ENCODE results near the gene CD36.

The CD36 gene

DNA sequence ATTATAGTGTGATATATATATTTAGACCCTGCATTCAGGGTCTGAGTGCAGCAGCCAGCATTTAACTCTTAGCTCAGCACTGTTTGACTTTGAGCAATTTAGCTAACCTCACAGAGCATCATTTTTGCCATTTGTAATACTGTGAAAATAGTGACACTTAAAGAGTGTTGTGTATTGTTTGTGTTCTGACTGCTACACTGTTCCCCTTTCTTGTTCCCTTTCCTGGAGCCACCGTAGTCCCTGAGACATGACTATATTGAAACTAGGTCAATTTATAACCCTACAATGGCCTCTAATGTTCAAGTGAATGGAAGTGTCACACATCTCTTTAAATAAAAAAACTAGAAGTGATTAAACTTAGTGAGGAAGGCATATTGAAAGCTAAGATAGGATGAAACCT, 20.3 kb upstream of the CD36 start:
- Histone ChIP-seq H3K4me2 (ENCODE audit: low read length) (no peak overlapping the region), H3F3A (ENCODE audit: insufficient read depth, low read length) (no peaks in the 10 kb centered on the region), H3K27ac (ENCODE audit: low read depth, low read length, poor library complexity, severe bottlenecking) (no peak overlapping the region), H3K9me2 (ENCODE audit: low read depth, low read length) (no peaks in the 10 kb centered on the region), H4K20me1 (ENCODE audit: insufficient read depth, low read length) (no peaks in the 10 kb centered on the region), H3K27me3 (ENCODE audit: insufficient read depth, low read length) (no peaks in the 10 kb centered on the region), H3K36me3 (ENCODE audit: insufficient read depth, low read length) (no peaks in the 10 kb centered on the region), H3K9ac (ENCODE audit: low read length) (no peak overlapping the region), H2AFZ (ENCODE audit: low read length) (no peak overlapping the region), H3K4me3 (ENCODE audit: low read depth, low read length, poor library complexity, severe bottlenecking) (no peak overlapping the region), H3K4me1 (ENCODE audit: insufficient read depth, low read length, severe bottlenecking) (no peaks in the 10 kb centered on the region), H3K79me2 (ENCODE audit: insufficient read depth, low read length) (no peaks in the 10 kb centered on the region), H3K9me3 (ENCODE audit: low read length) (no peaks in the 10 kb centered on the region)
- no peak for TF ChIP-seq EZH2 (IDR thresholded peaks at IDR 0.05; ENCODE audit: borderline replicate concordance, low read length)
- TF ChIP-seq, protein P1, sequence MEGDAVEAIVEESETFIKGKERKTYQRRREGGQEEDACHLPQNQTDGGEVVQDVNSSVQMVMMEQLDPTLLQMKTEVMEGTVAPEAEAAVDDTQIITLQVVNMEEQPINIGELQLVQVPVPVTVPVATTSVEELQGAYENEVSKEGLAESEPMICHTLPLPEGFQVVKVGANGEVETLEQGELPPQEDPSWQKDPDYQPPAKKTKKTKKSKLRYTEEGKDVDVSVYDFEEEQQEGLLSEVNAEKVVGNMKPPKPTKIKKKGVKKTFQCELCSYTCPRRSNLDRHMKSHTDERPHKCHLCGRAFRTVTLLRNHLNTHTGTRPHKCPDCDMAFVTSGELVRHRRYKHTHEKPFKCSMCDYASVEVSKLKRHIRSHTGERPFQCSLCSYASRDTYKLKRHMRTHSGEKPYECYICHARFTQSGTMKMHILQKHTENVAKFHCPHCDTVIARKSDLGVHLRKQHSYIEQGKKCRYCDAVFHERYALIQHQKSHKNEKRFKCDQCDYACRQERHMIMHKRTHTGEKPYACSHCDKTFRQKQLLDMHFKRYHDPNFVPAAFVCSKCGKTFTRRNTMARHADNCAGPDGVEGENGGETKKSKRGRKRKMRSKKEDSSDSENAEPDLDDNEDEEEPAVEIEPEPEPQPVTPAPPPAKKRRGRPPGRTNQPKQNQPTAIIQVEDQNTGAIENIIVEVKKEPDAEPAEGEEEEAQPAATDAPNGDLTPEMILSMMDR (IDR thresholded peaks at IDR 0.05; ENCODE audit: low read length), result no peak

DNA sequence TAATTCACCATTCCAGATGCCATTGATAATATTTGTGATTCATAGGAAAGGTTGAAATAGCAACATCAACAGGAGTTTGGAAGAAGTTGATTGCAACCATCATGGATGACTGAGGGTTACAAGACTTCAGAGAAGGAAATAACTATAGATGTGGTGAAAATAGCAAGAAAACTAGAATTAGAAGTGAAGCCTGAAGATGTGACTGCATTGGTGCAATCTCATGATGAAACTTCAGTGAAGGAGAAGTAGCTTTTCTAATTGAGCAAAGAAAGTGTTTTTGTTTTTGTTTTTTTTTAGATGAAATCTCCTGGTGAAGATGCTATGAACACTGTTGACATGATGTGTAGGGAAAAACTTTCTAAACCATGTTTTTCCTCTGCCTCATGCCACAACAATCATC, 18.7 kb upstream of the CD36 start:
- H4K20me1 ChIP-seq (ENCODE audit: insufficient read depth, low read length), result no peaks in the 10 kb centered on the region
- TF ChIP-seq, protein P1 (IDR thresholded peaks at IDR 0.05; ENCODE audit: low read length), result no peak

DNA sequence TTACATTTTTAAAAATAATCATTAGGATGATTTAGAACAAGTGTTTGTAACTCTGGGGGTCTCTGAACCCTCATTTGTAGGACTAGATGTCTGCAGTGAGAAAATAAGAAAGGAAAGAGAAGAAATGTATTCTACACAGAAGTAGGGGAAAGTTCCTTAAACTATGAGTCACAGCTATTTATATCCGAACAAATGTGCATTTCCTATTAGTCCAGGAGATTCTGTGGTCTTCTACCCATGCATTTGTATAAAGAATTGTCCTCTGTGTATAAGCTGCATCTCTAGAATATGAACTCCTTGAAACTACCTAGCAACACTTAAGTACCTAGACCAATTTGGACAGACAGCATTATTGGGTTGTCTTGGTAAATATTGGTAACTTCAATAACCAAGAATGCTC, 15.9 kb upstream of the CD36 start:
- TF ChIP-seq EZH2 (IDR thresholded peaks at IDR 0.05; ENCODE audit: borderline replicate concordance, low read length), result no peak
- TF ChIP-seq, protein P1 (IDR thresholded peaks at IDR 0.05; ENCODE audit: low read length), result no peak

More for the DNA sequence above, 18.7 kb upstream of the CD36 start:
- no peaks in the 10 kb centered on the region for H3F3A ChIP-seq (ENCODE audit: insufficient read depth, low read length)
- no peaks in the 10 kb centered on the region for H3K27me3 ChIP-seq (ENCODE audit: insufficient read depth, low read length)
- no peaks in the 10 kb centered on the region for H3K4me1 ChIP-seq (ENCODE audit: insufficient read depth, low read length, severe bottlenecking)
- no peak overlapping the region for H2AFZ ChIP-seq (ENCODE audit: low read length)
- no peak overlapping the region for H3K9ac ChIP-seq (ENCODE audit: low read length)
- H3K4me3 ChIP-seq (ENCODE audit: low read depth, low read length, poor library complexity, severe bottlenecking), result no peak overlapping the region
- H3K27ac ChIP-seq (ENCODE audit: low read depth, low read length, poor library complexity, severe bottlenecking), result no peak overlapping the region
- H3K9me2 ChIP-seq (ENCODE audit: low read depth, low read length), result no peaks in the 10 kb centered on the region
- no peaks in the 10 kb centered on the region for H3K9me3 ChIP-seq (ENCODE audit: low read length)
- no peaks in the 10 kb centered on the region for H3K79me2 ChIP-seq (ENCODE audit: insufficient read depth, low read length)
- H3K4me2 ChIP-seq (ENCODE audit: low read length), result no peak overlapping the region
- no peaks in the 10 kb centered on the region for H3K36me3 ChIP-seq (ENCODE audit: insufficient read depth, low read length)

More for the DNA sequence above, 15.9 kb upstream of the CD36 start:
- Histone ChIP-seq H2AFZ (ENCODE audit: low read length) (no peak overlapping the region), H3K9ac (ENCODE audit: low read length) (no peak overlapping the region), H3K36me3 (ENCODE audit: insufficient read depth, low read length) (no peaks in the 10 kb centered on the region), H3K27me3 (ENCODE audit: insufficient read depth, low read length) (no peaks in the 10 kb centered on the region), H3F3A (ENCODE audit: insufficient read depth, low read length) (no peaks in the 10 kb centered on the region), H3K4me2 (ENCODE audit: low read length) (no peak overlapping the region), H3K9me2 (ENCODE audit: low read depth, low read length) (no peaks in the 10 kb centered on the region), H3K4me1 (ENCODE audit: insufficient read depth, low read length, severe bottlenecking) (no peaks in the 10 kb centered on the region), H3K4me3 (ENCODE audit: low read depth, low read length, poor library complexity, severe bottlenecking) (no peak overlapping the region), H3K9me3 (ENCODE audit: low read length) (no peaks in the 10 kb centered on the region), H4K20me1 (ENCODE audit: insufficient read depth, low read length) (no peaks in the 10 kb centered on the region), H3K79me2 (ENCODE audit: insufficient read depth, low read length) (no peaks in the 10 kb centered on the region), H3K27ac (ENCODE audit: low read depth, low read length, poor library complexity, severe bottlenecking) (no peak overlapping the region)
